KMS-11 (cell line): Measurements from ENCODE around the gene CPLANE1.

Source experiments
- H2AFZ ChIP-seq: fragments of 200-600 bp; sonication (generic); 2 replicates; pipeline ENCODE4 v1.6.1; 2016; ENCODE audit warnings: antibody characterized with exemption, mixed run types, low read depth
- H3K27ac ChIP-seq: fragments of 200-600 bp; sonication (generic); 2 replicates; pipeline ENCODE4 v1.6.1; 2016; ENCODE audit warnings: mild to moderate bottlenecking, mixed run types
- H3K27me3 ChIP-seq: fragments of 200-600 bp; sonication (generic); 2 replicates; pipeline ENCODE4 v1.6.1; 2017; ENCODE audit warnings: mild to moderate bottlenecking, low read depth, mixed run types, moderate library complexity; ENCODE audit not compliant: insufficient read depth
- H3K36me3 ChIP-seq: fragments of 200-600 bp; sonication (generic); 2 replicates; pipeline ENCODE4 v1.6.1; 2017; ENCODE audit warnings: mild to moderate bottlenecking, mixed run types; ENCODE audit not compliant: insufficient read depth
- H3K4me1 ChIP-seq: fragments of 200-600 bp; sonication (generic); 2 replicates; pipeline ENCODE4 v1.6.1; 2016; ENCODE audit warnings: mild to moderate bottlenecking, low read depth, mixed run types; ENCODE audit not compliant: poor library complexity, severe bottlenecking
- H3K4me2 ChIP-seq: fragments of 200-600 bp; sonication (generic); 2 replicates; pipeline ENCODE4 v1.7.0; 2016; ENCODE audit warnings: mild to moderate bottlenecking, mixed run types
- H3K4me3 ChIP-seq: fragments of 200-600 bp; sonication (generic); IDR thresholded peaks from 2 replicates; pipeline ENCODE4 v1.6.1; 2017; ENCODE audit warnings: low read depth, low read length, mixed read lengths; ENCODE audit not compliant: insufficient read depth
- H3K79me2 ChIP-seq: fragments of 200-600 bp; sonication (generic); 2 replicates; pipeline ENCODE4 v1.6.1; 2016; ENCODE audit warnings: low read depth, mixed run types; ENCODE audit not compliant: insufficient read depth
- H3K9ac ChIP-seq: fragments of 200-600 bp; sonication (generic); 2 replicates; pipeline ENCODE4 v1.6.1; 2016; ENCODE audit warnings: mild to moderate bottlenecking, mixed run types
- H4K20me1 ChIP-seq: fragments of 200-600 bp; sonication (generic); 2 replicates; pipeline ENCODE4 v1.6.1; 2016; ENCODE audit warnings: mild to moderate bottlenecking, mixed run types; ENCODE audit not compliant: insufficient read depth
- TF ChIP-seq, protein P1 (sequence below): fragments of 200-600 bp; sonication (generic); conservative IDR thresholded peaks from 2 replicates; pipeline ENCODE4 v1.6.1; 2017; ENCODE audit warnings: low read depth, mild to moderate bottlenecking, antibody characterized with exemption, low read length, moderate library complexity, mixed read lengths

CPLANE1 gene

DNA sequence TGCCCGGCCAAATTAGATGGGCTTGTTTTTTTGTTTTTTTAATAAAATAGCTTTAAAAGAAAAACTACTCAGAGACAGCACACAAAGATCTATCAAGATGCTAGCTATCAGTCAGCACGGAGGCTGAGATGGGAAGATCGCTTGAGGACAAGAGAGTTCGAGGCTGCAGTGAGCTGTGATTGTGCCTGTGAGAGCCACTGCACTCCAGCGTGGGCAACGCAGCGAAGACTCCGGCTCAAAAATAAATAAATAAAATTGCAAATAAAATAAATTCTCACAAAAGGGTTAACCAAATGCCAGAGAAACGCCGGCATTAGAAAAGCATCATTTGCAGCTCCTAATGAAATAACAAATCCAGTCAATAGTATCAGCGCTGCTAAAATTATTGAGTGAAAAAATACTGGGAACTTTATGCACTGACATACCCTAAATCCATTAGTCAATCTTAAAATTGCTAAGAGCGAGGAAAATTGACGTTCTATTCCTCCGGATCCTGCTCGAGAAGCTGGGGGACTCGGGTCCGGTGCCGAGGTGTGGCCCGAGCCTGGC, 681 bp downstream of the CPLANE1 start:
- Histone ChIP-seq H3K4me1 (peaks cover 9% of the 10 kb centered on the region), H2AFZ (peak overlapping the region; percentile 98), H3K79me2 (no peaks in the 10 kb centered on the region), H3K4me2 (peak overlapping the region; percentile 98), H3K27me3 (no peaks in the 10 kb centered on the region), H4K20me1 (no peaks in the 10 kb centered on the region), H3K9ac (peak overlapping the region; percentile 74), H3K27ac (peak overlapping the region; percentile 35; the same call in 1 of the 2 replicates), H3K36me3 (no peaks in the 10 kb centered on the region; the same call in 1 of the 2 replicates), H3K4me3 (no peak overlapping the region)
- TF ChIP-seq, protein P1, sequence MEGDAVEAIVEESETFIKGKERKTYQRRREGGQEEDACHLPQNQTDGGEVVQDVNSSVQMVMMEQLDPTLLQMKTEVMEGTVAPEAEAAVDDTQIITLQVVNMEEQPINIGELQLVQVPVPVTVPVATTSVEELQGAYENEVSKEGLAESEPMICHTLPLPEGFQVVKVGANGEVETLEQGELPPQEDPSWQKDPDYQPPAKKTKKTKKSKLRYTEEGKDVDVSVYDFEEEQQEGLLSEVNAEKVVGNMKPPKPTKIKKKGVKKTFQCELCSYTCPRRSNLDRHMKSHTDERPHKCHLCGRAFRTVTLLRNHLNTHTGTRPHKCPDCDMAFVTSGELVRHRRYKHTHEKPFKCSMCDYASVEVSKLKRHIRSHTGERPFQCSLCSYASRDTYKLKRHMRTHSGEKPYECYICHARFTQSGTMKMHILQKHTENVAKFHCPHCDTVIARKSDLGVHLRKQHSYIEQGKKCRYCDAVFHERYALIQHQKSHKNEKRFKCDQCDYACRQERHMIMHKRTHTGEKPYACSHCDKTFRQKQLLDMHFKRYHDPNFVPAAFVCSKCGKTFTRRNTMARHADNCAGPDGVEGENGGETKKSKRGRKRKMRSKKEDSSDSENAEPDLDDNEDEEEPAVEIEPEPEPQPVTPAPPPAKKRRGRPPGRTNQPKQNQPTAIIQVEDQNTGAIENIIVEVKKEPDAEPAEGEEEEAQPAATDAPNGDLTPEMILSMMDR, result no peak

DNA sequence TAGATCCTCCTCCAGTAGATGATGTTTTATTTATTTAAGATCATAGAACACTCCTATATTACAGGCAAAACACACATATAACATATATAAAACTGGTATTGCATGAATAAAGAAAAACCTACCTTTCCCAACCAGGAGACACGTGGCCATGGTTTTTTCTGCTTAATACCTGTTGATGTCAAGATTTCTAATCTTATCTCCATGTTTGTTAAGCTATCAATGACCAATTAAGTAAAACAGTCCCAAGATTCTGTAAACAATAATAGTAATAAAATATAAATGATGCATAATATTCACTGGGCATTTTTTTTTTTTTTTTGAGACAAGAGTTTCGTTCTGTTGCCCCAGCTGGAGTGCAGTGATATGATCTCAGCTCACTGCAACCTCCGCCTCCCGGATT, 1.7 kb downstream of the CPLANE1 start:
- Histone ChIP-seq H3K79me2 (no peaks in the 10 kb centered on the region), H3K36me3 (no peaks in the 10 kb centered on the region; the same call in 1 of the 2 replicates), H3K27me3 (no peaks in the 10 kb centered on the region), H3K4me3 (no peak overlapping the region), H3K4me2 (no peak overlapping the region), H3K4me1 (peaks cover 9% of the 10 kb centered on the region), H2AFZ (no peak overlapping the region), H3K27ac (no peak overlapping the region), H4K20me1 (no peaks in the 10 kb centered on the region), H3K9ac (no peak overlapping the region)
- TF ChIP-seq, protein P1, result no peak

DNA sequence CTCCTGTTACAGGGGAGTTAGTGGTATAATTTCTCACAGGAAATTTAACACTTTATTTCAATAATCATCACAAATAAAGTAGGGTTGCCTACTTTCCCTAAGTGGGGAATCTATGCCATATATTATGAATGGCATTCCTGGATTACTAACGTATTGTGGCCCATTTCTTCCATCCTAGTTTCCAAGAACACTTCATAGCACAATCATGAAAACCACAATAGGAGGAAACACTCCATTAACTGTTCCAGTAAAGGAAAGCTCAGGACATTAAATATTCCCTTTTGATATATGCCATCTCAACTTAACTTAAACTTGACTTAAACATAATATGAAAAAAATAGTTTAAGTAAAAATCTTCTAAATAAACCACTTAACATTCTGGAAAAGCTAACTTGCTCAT, 2.1 kb downstream of the CPLANE1 start:
- H3K9ac ChIP-seq, result no peak overlapping the region
- no peak overlapping the region for H2AFZ ChIP-seq
- no peaks in the 10 kb centered on the region for H3K79me2 ChIP-seq
- H3K4me2 ChIP-seq, result no peak overlapping the region
- no peaks in the 10 kb centered on the region for H3K27me3 ChIP-seq
- H4K20me1 ChIP-seq, result no peaks in the 10 kb centered on the region
- H3K4me1 ChIP-seq, result peaks cover 9% of the 10 kb centered on the region
- H3K27ac ChIP-seq, result no peak overlapping the region
- H3K4me3 ChIP-seq, result no peak overlapping the region
- TF ChIP-seq, protein P1, result no peak
- H3K36me3 ChIP-seq, result no peaks in the 10 kb centered on the region; the same call in 1 of the 2 replicates

DNA sequence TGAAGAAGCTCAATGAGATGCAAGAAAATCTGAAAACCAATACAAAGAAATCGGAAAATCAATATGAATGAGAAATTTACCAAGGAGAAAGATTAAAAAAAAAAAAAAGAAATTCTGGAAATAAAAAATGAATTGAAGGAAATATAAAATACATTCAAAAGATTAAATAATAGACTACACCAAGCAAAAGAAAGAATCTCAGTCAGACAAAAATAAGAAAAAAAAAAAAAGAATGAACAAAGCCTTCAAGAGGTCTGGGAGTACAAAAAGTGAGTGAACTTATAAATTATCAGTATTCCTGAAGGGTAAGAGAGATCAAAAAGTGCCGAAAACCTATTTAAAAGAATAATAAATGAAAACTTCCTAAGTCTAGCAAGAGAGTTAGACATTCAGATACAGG, 14.9 kb downstream of the CPLANE1 start:
- Histone ChIP-seq H3K36me3 (no peaks in the 10 kb centered on the region), H3K4me3 (no peak overlapping the region), H3K4me2 (no peak overlapping the region), H2AFZ (no peak overlapping the region), H3K4me1 (no peaks in the 10 kb centered on the region), H3K79me2 (no peaks in the 10 kb centered on the region), H3K27me3 (no peaks in the 10 kb centered on the region), H3K9ac (no peak overlapping the region), H4K20me1 (no peaks in the 10 kb centered on the region), H3K27ac (no peak overlapping the region)
- TF ChIP-seq, protein P1, result no peak
